K562 (cell line): Measurements from ENCODE around the gene UQCC5. TPM values are rescaled to one million over a fixed set of nuclear protein-coding genes. Genes with fewer than 3 reads are reported as not detected.

ENCODE experiments used
- ARID1B ChIP-seq: fragments of 450-650 bp; IDR thresholded peaks from 2 replicates; pipeline ENCODE4 v1.6.1; 2016; ENCODE audit warnings: antibody characterized with exemption, mild to moderate bottlenecking, inconsistent platforms
- FOXA1 ChIP-seq: fragments of 450-650 bp; IDR thresholded peaks from 2 replicates; pipeline ENCODE4 v1.6.1; 2016; ENCODE audit warnings: mild to moderate bottlenecking, borderline replicate concordance
- HDAC1 ChIP-seq, 2 experiments: fragments of 450-650 bp; IDR thresholded peaks; 2 replicates each; pipeline ENCODE4 v1.6.1; 2016 to 2017; ENCODE audit warnings: inconsistent platforms in 1 of 2, mild to moderate bottlenecking in 1 of 2, moderate library complexity in 1 of 2
- KAT2B ChIP-seq: IDR thresholded peaks from one replicate; pipeline ENCODE4 v1.6.1; 2012; ENCODE audit warnings: low read depth, mild to moderate bottlenecking, control low read depth, inconsistent platforms, low read length, moderate library complexity
- KAT7 ChIP-seq: sonication (generic); formaldehyde crosslinking; IDR thresholded peaks from 2 replicates; pipeline ENCODE4 v1.8.0; 2022; ENCODE audit warnings: missing genetic modification reagents, mild to moderate bottlenecking, borderline replicate concordance
- SETDB1 ChIP-seq: IDR thresholded peaks from one replicate; pipeline ENCODE4 v1.6.1; 2012; ENCODE audit warnings: low read length, control low read depth, inconsistent platforms
- SRSF7 ChIP-seq: fragments of 200-400 bp; formaldehyde crosslinking; optimal IDR thresholded peaks from 2 replicates; pipeline ENCODE3; 2017; ENCODE audit warnings: mild to moderate bottlenecking, low read depth, low read length
- ZKSCAN8 ChIP-seq: fragments of 200-800 bp; sonication (Bioruptor generic); IDR thresholded peaks from 2 replicates; pipeline ENCODE4 v1.6.1; 2016; ENCODE audit warnings: missing genetic modification characterization, missing compliant biosample characterization
- ZNF699 ChIP-seq: fragments of 250-450 bp; sonication (Bioruptor Pico); IDR thresholded peaks from 2 replicates; pipeline ENCODE4 v1.8.0; 2021; ENCODE audit warnings: mild to moderate bottlenecking, moderate library complexity; ENCODE audit not compliant: insufficient replicate concordance
- ZNF77 ChIP-seq: fragments of 250-450 bp; sonication (Bioruptor Pico); IDR thresholded peaks from 2 replicates; pipeline ENCODE4 v1.5.0; 2020
- ZNF780A ChIP-seq: fragments of 250-450 bp; sonication (Bioruptor Pico); IDR thresholded peaks from 2 replicates; pipeline ENCODE4 v1.5.0; 2021; ENCODE audit warnings: mild to moderate bottlenecking
- polyA plus RNA-seq, 8 experiments: library from polyadenylated mRNA; depleted of rRNA in 4 of 8; stranded (reverse) in 5 of 8; unstranded in 3 of 8; fragments of >200 nt; fragmentation: Nextera tagmentation in 2 of 8; fragmentation: Illumina TruSeq in 1 of 8; extraction: Ambion mirVana in 2 of 8; extraction: Trizol in 1 of 8; gene quantifications; 2 replicates each; pipeline versions ENCODE4 v1.2.1 to v1.2.3, GENCODE V29; 2011 to 2014; ENCODE audit warnings: inconsistent platforms in 1 of 8, missing spikeins in 1 of 8
- total RNA-seq, 7 experiments: library from RNA; depleted of rRNA in 6 of 7; stranded (reverse); fragments of >200 nt in 6 of 7; fragmentation: Illumina TruSeq in 2 of 7; extraction: Trizol in 2 of 7; gene quantifications; 2 replicates each; pipeline versions ENCODE4 v1.2.1 to v1.2.3, GENCODE V29; 2011 to 2021; ENCODE audit warnings: low replicate concordance in 1 of 7
- TF ChIP-seq, protein P1 (sequence below), 2 experiments: fragments of 450-650 bp; IDR thresholded peaks; 2 replicates each; pipeline ENCODE4 v1.6.1; 2016; ENCODE audit warnings: mild to moderate bottlenecking in 2 of 2, borderline replicate concordance in 1 of 2, low read depth in 1 of 2, moderate library complexity in 1 of 2
- TF ChIP-seq, protein P2 (sequence below): fragments of 450-650 bp; IDR thresholded peaks from 2 replicates; pipeline ENCODE4 v1.7.1; 2018; ENCODE audit warnings: mild to moderate bottlenecking, low read depth; ENCODE audit not compliant: partially characterized antibody
- TF ChIP-seq, protein P3 (sequence below): fragments of 250-450 bp; sonication (Bioruptor Pico); IDR thresholded peaks from 2 replicates; pipeline ENCODE4 v1.9.0; 2021; ENCODE audit warnings: mild to moderate bottlenecking
- TF ChIP-seq, protein P4 (sequence below): IDR thresholded peaks from 2 replicates; pipeline ENCODE4 v1.6.1; 2014; ENCODE audit warnings: antibody characterized with exemption

The UQCC5 gene
- total and polyA plus RNA-seq, 9 of the 15 experiments (the other 6 are each of a cell fraction or from before 2014, with no cell fraction given) = 10.2 to 55.4 (median 33.8) TPM

DNA sequence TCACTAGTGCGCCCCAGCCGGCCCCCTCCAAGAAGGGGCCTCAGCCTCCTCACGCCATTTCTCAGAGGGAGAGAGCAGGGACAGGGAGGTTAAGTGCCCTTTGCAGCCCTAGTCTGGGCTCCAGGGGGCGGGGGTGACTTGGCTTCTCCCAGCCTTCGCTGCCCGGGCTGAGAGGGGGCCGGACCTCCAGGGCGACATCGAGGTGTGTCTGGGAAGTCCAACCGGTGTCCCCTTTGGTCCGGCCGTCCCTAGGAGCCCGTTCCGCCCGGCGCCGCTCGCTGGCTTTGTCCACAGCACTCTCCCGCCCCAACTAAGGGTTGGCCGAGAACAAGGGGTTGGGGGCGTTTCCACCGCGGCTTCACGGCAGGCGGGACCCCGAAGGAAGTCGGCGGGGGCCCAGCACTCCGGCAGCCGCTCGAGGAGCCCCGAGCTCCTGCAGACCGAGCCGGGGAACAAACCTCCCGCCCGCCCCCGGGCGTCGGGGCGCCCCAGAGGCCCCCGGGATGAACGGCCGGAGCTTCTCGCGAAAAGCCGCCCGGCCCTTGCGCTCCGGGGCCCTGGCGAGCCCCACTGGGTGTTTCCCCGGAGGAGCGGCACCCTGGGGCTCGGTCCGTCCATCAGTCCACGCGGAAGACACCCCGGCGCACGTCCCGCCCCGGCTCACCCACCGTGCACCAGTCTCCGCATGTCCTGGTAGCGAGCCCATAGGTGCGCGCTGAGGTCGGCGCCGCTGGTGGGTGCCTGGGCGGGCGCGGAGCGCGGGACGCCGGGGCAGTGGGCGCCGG, 3.4 kb upstream of the UQCC5 start (continued):
- TF ChIP-seq, protein P1, sequence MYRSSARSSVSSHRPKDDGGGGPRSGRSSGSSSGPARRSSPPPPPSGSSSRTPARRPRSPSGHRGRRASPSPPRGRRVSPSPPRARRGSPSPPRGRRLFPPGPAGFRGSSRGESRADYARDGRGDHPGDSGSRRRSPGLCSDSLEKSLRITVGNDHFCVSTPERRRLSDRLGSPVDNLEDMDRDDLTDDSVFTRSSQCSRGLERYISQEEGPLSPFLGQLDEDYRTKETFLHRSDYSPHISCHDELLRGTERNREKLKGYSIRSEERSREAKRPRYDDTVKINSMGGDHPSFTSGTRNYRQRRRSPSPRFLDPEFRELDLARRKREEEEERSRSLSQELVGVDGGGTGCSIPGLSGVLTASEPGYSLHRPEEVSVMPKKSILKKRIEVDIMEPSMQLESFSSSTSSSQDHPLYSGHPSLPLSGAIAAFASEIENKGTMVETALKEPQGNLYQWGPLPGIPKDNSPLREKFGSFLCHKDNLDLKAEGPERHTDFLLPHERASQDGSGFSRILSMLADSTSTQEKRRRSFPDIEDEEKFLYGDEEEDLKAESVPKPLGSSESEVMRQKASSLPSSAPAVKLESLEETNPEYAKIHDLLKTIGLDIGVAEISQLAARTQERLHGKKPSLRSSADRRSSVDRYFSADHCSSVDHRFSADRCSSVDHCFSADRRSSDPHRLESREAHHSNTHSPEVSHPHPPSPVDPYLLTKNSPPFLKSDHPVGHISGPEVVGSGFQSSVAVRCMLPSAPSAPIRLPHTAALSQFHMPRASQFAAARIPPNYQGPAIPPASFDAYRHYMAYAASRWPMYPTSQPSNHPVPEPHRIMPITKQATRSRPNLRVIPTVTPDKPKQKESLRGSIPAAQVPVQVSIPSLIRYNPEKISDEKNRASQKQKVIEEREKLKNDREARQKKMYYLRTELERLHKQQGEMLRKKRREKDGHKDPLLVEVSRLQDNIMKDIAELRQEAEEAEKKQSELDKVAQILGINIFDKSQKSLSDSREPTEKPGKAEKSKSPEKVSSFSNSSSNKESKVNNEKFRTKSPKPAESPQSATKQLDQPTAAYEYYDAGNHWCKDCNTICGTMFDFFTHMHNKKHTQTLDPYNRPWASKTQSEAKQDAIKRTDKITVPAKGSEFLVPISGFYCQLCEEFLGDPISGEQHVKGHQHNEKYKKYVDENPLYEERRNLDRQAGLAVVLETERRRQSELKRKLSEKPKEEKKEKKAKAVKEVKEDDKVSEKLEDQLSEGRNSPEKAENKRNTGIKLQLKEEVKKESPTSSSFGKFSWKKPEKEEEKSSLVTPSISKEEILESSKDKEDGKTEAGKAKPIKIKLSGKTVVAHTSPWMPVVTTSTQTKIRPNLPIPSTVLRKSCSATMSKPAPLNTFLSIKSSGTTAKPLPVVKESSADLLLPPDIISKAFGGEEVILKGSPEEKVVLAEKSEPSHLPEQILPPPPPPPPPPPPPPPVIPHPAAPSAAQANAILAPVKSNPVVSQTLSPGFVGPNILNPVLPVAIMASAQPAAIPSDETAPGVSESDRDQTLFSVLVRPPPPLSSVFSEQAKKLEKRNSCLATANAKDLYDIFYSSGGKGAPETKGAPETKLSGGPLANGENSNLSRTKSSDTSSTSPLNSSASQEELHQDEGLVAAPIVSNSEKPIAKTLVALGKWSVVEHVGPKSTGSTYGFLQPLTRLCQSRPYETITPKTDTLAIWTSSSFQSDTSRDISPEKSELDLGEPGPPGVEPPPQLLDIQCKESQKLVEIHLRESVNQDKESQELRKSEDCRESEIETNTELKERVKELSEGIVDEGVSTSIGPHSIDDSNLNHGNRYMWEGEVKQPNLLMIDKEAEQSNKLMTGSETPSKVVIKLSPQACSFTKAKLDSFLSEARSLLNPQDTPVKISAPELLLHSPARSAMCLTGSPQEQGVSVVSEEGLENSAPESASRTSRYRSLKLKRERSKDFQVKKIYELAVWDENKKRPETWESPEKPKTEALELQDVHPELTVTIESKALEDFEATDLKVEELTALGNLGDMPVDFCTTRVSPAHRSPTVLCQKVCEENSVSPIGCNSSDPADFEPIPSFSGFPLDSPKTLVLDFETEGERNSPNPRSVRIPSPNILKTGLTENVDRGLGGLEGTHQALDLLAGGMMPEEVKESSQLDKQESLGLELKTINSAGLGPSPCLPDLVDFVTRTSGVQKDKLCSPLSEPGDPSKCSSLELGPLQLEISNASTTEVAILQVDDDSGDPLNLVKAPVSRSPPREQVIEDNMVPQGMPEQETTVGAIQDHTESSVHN (IDR thresholded peaks at IDR 0.05; ENCODE audit: borderline replicate concordance in 1 of 2, low read depth in 1 of 2) = no peak
- TF ChIP-seq SETDB1 (no peak), SRSF7 (no peak), ARID1B (no peak), HDAC1 (IDR thresholded peaks at IDR 0.05) (no peak), FOXA1 (no peak), ZNF699 (CRISPR knock-in tag) (no peak), KAT2B (no peak), KAT7 (peak; percentile 69; the same call in 1 of the 2 replicates), ZNF780A (CRISPR knock-in tag) (no peak), ZKSCAN8 (CRISPR knock-in tag) (no peak), ZNF77 (CRISPR knock-in tag) (no peak)
- TF ChIP-seq, protein P2, sequence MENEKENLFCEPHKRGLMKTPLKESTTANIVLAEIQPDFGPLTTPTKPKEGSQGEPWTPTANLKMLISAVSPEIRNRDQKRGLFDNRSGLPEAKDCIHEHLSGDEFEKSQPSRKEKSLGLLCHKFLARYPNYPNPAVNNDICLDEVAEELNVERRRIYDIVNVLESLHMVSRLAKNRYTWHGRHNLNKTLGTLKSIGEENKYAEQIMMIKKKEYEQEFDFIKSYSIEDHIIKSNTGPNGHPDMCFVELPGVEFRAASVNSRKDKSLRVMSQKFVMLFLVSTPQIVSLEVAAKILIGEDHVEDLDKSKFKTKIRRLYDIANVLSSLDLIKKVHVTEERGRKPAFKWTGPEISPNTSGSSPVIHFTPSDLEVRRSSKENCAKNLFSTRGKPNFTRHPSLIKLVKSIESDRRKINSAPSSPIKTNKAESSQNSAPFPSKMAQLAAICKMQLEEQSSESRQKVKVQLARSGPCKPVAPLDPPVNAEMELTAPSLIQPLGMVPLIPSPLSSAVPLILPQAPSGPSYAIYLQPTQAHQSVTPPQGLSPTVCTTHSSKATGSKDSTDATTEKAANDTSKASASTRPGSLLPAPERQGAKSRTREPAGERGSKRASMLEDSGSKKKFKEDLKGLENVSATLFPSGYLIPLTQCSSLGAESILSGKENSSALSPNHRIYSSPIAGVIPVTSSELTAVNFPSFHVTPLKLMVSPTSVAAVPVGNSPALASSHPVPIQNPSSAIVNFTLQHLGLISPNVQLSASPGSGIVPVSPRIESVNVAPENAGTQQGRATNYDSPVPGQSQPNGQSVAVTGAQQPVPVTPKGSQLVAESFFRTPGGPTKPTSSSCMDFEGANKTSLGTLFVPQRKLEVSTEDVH = no peak
- TF ChIP-seq, protein P3, sequence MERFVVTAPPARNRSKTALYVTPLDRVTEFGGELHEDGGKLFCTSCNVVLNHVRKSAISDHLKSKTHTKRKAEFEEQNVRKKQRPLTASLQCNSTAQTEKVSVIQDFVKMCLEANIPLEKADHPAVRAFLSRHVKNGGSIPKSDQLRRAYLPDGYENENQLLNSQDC (CRISPR knock-in tag) = no peak
- TF ChIP-seq, protein P4, sequence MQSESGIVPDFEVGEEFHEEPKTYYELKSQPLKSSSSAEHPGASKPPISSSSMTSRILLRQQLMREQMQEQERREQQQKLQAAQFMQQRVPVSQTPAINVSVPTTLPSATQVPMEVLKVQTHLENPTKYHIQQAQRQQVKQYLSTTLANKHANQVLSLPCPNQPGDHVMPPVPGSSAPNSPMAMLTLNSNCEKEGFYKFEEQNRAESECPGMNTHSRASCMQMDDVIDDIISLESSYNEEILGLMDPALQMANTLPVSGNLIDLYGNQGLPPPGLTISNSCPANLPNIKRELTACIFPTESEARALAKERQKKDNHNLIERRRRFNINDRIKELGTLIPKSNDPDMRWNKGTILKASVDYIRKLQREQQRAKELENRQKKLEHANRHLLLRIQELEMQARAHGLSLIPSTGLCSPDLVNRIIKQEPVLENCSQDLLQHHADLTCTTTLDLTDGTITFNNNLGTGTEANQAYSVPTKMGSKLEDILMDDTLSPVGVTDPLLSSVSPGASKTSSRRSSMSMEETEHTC = no peak
